AG04449 (cell line): ENCODE data around the gene BZW2.

ENCODE experiments used
- CTCF ChIA-PET: fragments of 350-600 bp; formaldehyde crosslinking; extraction: SDS; loops from one replicate; lab custom pipeline; 2021; ENCODE audit warnings: antibody characterized with exemption; lab: Yijun Ruan, JAX
- POLR2A ChIA-PET: fragments of 400-600, 350-600 bp; formaldehyde crosslinking; extraction: SDS; loops from one replicate; lab custom pipeline; 2020; ENCODE audit warnings: antibody characterized with exemption, inconsistent platforms; lab: Yijun Ruan, JAX
- DNase-seq: peaks from one replicate; pipeline ENCODE4 v3.0.0-alpha.2; 2010; ENCODE audit warnings: low read depth, low spot score
- H3K4me3 ChIP-seq: 2 replicates; pipeline ENCODE4 v1.5.1; 2011; ENCODE audit warnings: low read depth, mild to moderate bottlenecking, control low read depth, low read length
- TF ChIP-seq, protein P1 (sequence below): IDR thresholded peaks from one replicate; pipeline ENCODE4 v1.5.1; 2011; ENCODE audit warnings: mild to moderate bottlenecking, moderate library complexity, low read length, control low read depth, inconsistent platforms; ENCODE audit not compliant: insufficient read depth; ENCODE audit errors: missing control alignments

Gene BZW2

DNA sequence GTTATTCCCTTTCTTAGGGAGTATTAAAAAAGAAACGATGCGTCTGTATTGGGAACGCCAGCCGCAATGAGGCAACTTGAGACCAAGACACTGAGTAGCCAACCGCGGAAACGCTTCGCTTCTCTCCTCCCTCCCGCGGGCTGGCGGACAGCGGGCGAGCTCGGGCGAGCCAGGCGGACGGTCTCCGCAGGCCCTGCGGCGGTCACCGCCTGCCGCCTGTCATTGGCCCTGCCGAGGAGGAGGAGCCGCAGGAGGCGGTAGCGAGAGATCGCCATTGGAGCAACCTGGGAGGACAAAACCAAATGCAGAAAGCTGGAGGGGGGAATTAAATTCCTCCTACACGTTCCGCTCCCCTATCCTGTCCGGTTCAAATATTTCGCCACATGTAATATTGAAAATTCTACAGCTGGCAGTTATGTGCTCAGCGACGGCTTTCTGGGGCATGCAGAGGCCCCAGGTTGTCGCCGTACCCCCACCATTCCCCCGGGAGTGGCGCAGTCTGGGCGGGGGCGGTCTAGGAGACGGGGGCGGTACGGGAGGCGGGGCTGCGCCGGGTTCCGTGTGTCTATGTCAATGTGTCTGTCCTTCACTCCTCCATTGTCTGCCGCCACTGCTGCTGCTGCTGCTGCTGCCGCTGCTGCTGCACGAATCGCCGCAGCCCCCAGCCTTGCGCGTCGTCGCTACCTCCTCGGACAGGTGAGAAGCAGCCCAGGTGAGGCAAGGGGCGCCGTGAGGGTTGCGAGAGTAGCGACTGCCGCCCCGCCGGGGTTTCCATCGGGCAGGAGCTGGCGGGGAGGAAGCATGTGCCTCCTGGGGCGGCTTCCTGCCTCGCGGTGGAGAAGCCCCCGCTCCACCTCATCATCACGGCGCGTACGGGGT, at the start of gene BZW2, which contains the start of gene ANKMY2:
Gene BZW2, plus strand, starts transcription at position 589 of the 879 bp plus-strand sequence. CDS start 19,263 bp downstream, outside the sequence.
Gene ANKMY2, minus strand, starts transcription at position 162 of the 879 bp plus-strand sequence. CDS start 181 bp downstream, outside the sequence.
- H3K4me3 ChIP-seq = peak within 1 kb of the TSS; percentile 97
- ChIA-PET POLR2A (interaction anchor here (0.7 to 2.0 kb wide), 6 partner anchors 8 to 94 kb away, joined by 3 to 10 read pairs (median 4); no protein-coding TSS in a partner anchor), CTCF (interaction anchor here (1.0 to 1.4 kb wide), 4 partner anchors 9 to 49 kb away, joined by 3 to 4 read pairs (median 4); no protein-coding TSS in a partner anchor)
- TF ChIP-seq, protein P1, sequence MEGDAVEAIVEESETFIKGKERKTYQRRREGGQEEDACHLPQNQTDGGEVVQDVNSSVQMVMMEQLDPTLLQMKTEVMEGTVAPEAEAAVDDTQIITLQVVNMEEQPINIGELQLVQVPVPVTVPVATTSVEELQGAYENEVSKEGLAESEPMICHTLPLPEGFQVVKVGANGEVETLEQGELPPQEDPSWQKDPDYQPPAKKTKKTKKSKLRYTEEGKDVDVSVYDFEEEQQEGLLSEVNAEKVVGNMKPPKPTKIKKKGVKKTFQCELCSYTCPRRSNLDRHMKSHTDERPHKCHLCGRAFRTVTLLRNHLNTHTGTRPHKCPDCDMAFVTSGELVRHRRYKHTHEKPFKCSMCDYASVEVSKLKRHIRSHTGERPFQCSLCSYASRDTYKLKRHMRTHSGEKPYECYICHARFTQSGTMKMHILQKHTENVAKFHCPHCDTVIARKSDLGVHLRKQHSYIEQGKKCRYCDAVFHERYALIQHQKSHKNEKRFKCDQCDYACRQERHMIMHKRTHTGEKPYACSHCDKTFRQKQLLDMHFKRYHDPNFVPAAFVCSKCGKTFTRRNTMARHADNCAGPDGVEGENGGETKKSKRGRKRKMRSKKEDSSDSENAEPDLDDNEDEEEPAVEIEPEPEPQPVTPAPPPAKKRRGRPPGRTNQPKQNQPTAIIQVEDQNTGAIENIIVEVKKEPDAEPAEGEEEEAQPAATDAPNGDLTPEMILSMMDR = no peak
- DNase-seq = no peak

DNA sequence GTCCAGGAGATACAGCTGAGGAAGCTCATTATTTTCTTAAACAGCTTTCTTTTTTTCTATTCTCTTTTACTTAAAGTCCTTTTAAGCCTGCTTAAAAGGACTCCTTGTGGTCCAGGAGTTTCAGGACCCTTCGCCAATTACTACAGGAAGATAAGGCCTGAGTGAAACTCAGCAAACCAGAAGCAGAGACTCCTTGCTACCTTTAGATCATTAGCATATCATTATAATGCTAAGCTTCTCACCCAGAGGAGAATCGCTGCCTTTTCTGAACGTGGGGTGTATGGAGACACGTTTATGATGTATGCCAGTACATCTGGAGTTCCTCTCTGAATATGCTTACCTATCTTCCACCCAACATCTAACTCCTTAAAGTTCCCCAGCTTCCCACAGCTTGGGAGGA, 48.0 kb upstream of the BZW2 start:
- TF ChIP-seq, protein P1 = no peak

GRCh38 chr7:16599860-16600259, 46.1 kb upstream of the BZW2 start:
- TF ChIP-seq, protein P1 = no peak
- POLR2A ChIA-PET = no interaction called here
- CTCF ChIA-PET = no interaction called here
- DNase-seq = no peak
- no peak overlapping the region for H3K4me3 ChIP-seq

More for the DNA sequence above, 48.0 kb upstream of the BZW2 start:
- no peak overlapping the region for H3K4me3 ChIP-seq
- DNase-seq = no peak
- POLR2A ChIA-PET = no interaction called here
- CTCF ChIA-PET = interaction anchor here (1.1 to 1.3 kb wide), 2 partner anchors 11 to 33 kb away, joined by 3 to 7 read pairs; no protein-coding TSS in a partner anchor

DNA sequence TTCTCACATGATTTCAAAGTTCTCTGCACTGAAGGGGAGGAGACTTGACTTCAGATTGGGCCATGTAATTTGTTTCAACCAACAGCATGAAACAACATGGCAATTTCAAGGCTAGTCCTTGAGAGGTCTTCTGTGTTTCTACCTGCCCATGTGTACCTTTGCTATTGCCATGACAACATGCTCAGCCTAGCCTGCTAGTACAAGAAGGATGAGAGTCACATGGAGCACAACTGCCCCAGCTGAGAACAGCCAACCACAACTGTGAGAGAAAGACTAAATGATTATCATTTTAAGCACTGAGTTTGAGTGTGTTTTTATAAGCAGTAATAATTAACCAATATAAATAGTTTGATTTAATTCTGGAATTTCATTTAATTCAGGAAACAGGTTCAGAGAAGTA, 42.3 kb upstream of the BZW2 start:
- DNase-seq = no peak
- TF ChIP-seq, protein P1 = no peak
- ChIA-PET POLR2A (no interaction called here), CTCF (interaction anchor here (0.6 to 0.8 kb wide), 2 partner anchors 9 to 39 kb away, joined by 3 read pairs; no protein-coding TSS in a partner anchor)
- H3K4me3 ChIP-seq = no peak overlapping the region

- no peak for DNase-seq
- POLR2A ChIA-PET = no interaction called here
- CTCF ChIA-PET = interaction anchor here (0.6 to 0.8 kb wide), 2 partner anchors 10 to 39 kb away, joined by 3 read pairs; no protein-coding TSS in a partner anchor
- TF ChIP-seq, protein P1 = no peak
- H3K4me3 ChIP-seq = no peak overlapping the region
Measured at GRCh38 chr7:16604054-16604453, 41.9 kb upstream of the BZW2 start.

GRCh38 chr7:16606704-16607103, 39.3 kb upstream of the BZW2 start:
- CTCF ChIA-PET = no interaction called here
- DNase-seq = no peak
- TF ChIP-seq, protein P1 = no peak
- POLR2A ChIA-PET = no interaction called here
- H3K4me3 ChIP-seq = no peak overlapping the region
